HG02642 (cell line): ENCODE results near the gene CAMK2G.
A peak's percentile ranks its signal among the peaks of the same experiment; 100 is the strongest.

Source experiments
- ATAC-seq: cut with Tn5 transposase; IDR thresholded peaks from one replicate; pipeline ENCODE4 v1.9.1; 2021; ENCODE audit warnings: mild to moderate bottlenecking; ENCODE audit not compliant: unreplicated experiment, poor library complexity

CAMK2G gene

DNA sequence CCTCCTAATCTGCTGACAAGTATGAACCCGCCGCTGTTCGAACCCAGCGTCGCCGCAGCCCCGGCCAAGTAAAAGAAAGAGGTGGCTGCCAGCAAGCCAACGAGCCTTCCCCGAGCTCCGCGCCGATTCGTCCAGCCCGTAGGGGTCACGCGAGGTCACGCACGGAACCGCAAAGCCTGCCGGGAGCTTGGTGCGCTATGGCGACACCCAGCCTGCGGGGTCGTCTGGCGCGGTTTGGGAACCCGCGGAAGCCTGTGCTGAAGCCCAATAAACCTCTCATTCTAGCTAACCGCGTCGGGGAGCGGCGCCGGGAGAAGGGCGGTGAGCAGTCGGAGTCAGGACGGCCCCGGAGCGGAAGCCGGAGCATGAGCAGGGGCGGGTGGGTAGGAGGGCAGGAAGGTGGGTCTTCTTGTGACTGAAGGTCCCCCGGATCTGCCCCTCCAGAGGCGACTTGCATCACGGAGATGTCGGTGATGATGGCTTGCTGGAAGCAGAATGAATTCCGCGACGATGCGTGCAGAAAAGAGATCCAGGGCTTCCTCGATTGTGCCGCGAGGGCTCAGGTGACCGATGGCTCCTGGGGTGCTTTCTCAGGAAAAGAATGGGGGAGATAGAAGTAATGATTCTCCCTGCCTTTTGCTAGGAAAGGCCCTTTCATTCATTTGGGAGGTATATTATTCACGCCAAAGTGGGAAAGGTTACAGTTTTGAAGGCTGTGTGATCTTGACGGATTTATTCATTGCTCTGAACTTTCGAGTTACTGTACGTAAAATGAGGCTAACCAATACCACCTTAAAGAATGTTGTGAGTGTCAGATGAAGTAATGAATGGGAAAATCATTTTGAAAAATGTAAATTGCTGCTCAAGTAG is 92.2 kb downstream of the CAMK2G start, which contains the start of gene CHCHD1:
Gene CHCHD1 (plus strand): TSS at position 170 of the 870 bp plus-strand sequence. CDS start 28 bp downstream, at position 198.
- ATAC-seq, result peak; percentile 69

DNA sequence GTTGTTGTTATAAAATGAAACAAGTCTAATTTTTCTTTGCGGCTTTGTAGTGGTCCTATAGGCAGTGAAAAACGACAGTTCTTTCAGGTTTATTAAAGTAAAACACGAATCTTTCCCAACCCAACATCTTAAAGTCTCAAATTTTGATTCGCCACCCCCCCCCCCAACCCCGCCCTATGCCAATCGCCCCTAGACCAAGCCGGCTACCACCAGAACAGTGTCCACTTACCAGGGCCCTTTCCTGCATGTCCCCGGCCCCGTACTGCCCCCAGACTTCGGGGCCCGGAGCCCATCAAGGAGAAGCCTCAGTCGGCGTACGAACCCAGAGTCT is 92.8 kb downstream of the CAMK2G start:
- no peak for ATAC-seq

DNA sequence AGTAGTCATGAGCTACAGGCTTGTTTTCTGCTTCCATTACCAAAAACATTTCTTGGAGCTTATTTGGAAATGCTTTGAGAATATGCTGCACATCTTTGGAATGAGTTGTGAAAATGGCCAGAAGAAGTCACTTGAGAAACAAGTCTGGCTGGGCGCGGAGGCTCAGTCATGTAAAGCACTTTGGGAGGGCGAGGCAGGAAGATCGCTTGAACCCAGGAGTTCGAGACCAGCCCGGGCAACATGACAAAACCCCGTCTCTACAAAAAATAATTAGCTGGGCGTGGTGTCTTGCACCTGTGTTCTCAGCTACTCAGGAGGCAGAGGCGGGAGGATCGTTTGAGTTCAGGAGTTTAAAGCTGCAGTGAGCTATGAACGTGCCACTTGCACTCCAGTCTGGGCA is 93.4 kb downstream of the CAMK2G start:
- no peak for ATAC-seq

DNA sequence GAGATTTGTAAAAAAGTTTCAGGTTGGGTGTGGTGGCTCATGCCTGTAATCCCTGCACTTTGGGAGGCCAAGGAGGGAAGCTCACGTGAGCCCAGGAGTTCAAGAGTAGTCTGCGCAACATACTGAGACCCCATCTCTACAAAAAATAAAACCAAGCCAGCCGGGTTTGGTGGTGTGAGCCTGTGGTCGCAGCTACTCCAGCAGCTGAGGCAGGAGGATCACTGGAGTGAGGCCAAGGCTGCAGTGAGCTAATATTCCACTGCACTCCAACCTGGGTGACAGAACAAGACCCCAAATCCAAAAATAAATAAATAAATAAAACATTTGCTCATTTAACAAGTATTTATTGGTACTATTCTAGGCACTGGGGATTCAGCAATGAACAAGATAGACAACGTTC is 94.1 kb downstream of the CAMK2G start:
- ATAC-seq, result no peak

DNA sequence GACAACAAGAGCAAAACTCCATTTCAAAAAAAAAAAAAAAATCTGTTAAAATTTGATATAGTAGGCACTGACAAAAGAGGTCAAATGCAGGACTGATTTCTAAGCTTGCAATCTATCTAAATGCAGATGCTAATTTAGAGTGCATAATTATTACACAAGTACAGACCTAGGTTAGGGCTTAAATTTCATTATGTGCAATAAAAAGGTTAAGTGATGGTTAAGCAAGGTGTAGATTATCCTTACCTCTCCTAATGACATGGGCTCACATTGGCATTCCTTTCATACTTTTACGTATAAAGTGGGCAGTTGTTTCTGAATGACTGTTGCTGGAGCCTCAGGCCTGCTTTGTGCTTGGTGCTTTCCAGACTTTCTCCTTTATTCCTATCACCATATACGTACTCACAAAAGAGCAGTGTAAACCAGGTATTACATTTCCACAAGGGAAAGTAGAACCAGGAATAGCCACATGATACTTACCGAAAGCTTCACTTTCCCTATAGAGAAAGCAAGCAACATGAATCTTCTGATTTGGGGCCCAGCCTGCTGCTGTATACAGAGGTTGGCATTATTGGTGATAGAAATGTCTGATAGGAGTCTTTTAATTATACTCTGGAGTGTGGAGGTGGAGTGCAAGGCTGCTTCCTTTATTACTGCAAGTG is 94.7 kb downstream of the CAMK2G start:
- ATAC-seq, result no peak

DNA sequence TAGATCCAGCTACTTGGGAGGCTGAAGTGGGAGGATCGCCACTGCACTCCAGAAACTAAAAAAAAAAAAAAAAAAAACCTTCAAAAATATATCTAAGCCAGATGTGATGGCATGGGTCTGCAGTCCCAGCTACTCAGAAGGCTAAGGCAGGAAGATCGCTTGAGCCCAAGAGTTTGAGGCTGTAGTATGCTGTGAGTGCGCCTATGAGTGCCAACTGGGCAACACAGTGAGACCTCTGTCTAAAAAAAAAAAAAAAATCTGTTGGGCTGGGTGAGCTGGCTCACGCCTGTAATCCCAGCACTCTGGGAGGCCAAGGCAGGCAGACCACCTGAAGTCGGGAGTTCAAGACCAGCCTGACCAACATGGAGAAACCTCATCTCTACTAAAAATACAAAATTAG is 95.3 kb downstream of the CAMK2G start:
- ATAC-seq, result no peak

DNA sequence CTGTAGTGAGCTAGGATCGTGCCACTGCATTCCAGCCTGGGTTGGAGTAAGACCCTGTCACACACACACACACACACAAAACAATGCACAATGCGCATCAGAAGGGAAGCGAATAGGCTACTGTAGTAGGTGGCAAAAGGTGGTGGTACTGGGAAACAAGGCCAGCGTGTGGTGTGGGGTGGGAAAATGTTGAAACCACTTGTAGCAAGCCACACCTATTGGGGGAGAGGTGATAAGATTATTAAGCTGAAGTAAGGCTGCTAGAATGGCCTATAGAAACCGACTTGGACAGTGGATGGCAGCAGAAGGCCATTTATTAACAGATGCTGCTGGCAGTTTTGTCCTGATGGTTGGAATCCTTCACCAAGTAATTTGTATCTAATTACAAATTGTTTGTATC is 99.7 kb downstream of the CAMK2G start:
- ATAC-seq, result no peak

DNA sequence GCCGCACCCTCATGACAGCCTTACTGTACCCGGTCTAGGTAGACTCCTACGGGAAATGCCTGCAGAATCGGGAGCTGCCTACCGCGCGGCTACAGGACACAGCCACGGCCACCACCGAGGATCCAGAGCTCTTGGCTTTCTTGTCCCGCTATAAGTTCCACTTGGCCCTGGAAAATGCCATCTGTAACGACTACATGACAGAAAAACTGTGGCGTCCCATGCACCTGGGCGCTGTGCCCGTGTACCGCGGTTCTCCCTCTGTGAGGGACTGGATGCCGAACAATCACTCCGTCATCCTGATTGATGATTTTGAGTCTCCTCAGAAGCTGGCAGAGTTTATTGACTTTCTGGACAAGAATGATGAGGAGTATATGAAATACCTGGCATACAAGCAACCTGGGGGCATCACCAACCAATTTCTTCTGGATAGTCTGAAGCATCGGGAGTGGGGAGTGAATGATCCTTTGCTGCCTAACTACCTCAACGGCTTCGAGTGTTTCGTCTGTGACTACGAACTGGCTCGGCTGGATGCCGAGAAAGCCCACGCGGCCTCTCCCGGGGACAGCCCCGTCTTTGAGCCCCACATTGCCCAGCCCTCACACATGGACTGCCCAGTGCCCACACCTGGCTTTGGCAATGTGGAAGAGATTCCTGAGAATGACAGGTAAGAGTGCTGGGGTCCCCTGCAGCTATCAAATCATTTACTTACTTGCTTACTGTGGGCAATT is 101.0 kb downstream of the CAMK2G start:
- no peak for ATAC-seq

DNA sequence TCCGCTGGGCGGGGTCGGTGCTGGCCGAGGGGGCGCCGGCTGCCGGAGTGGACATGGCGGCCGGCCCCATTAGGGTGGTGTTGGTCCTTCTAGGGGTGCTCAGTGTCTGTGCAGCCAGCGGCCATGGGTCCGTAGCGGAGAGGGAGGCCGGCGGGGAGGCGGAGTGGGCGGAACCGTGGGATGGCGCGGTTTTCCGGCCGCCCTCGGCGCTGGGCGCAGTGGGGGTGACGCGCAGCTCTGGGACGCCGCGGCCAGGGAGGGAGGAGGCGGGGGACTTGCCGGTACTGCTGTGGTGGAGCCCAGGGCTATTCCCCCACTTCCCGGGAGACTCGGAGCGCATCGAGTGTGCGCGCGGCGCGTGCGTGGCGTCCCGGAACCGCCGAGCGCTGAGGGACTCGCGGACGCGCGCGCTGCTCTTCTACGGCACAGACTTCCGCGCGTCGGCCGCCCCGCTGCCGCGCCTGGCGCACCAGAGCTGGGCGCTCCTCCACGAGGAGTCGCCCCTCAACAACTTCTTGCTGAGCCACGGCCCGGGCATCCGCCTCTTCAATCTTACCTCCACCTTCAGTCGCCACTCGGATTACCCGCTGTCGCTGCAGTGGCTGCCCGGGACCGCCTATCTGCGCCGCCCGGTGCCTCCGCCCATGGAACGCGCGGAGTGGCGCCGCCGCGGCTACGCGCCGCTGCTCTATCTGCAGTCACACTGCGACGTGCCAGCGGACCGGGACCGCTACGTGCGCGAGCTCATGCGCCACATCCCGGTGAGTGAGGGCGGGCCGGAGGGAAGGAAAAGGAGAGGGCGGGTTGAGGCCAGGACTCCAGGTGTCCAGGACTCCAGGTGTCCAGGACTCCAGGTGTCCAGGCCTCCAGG is 101.8 kb downstream of the CAMK2G start:
- ATAC-seq, result peak; percentile 67

DNA sequence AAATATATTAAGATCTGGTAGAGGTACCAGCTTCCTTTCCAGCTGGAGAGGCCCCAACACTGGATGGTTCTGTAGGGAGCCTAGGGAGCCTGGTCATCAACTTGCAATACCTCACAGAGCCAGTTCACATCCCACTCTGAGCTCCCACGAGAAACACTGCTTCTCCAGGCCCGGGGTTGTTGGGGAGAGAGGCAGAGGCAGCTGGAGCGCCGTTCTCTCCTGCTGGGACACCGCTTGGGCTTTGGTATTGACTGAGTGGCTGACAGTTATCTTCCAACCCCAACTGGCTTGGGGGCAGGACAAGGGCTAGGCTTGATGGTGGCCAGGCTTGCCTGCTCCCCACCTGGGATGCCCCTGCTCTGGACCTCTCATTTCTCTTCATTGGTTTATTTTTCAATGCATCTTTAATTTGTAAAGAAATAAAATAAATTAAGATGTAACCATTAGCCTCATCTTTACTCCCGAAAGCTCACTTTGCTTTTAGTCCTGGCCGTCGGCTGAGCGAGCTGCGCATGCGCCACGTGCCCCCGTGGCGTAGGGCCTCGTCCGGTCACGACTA is 102.6 kb downstream of the CAMK2G start:
- ATAC-seq, result peak; percentile 57

DNA sequence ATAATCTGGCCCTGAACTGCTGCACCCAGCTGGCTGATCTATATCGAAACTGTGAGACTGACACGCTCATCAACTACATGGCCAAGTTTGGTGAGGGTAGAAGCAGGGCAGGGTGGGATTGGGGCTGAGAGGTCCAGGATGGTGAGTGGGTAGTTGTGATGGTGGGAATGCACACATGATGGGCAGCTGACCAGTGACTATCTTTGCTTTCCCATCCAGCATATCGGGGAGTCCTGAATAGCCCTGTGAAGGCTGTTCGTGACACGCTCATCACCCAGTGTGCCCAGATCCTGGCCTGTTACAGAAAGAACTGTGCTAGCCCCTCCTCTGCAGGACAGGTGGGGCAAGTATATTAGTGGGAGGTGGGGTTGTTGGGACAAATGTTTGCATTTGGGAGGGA is 105.0 kb downstream of the CAMK2G start:
- no peak for ATAC-seq

DNA sequence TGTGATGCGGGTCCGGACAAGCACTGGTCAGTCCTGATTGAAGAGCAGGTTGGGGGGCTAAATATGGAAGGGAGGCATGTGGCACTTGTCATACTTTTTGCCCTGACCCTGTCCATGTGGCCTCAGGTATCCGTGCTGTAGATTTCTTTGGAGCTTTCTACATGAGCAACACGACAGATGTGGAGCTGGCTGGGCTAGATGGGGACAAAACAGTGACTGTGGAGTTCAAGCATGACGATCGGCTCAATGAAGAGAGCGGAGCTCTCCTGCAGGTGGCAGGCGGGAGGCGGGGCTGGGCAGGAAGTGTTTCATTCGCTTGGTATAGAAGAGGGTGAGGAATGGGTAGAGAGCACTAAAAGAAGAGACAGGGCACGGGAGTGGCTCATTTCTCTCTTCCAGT is 105.5 kb downstream of the CAMK2G start:
- no peak for ATAC-seq

DNA sequence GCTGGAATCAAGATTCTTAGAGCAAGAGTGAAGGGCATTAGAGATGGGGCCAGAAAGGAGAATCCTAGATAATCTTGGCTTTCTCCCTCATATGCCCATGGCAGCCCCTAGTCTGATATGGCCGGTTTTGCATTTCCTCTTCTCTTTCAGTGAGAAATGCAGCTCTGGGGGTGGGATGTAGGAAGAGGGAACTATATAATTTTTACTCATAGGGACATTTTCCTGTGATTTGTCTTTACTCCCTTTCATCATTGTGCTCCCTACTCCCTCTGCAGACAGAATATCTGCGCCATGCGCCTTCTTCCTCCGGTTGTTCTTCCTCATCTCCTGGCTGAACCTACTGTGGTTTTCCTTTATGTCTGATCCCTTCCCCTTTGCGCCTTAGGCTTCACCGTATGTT is 109.3 kb downstream of the CAMK2G start:
- no peak for ATAC-seq

DNA sequence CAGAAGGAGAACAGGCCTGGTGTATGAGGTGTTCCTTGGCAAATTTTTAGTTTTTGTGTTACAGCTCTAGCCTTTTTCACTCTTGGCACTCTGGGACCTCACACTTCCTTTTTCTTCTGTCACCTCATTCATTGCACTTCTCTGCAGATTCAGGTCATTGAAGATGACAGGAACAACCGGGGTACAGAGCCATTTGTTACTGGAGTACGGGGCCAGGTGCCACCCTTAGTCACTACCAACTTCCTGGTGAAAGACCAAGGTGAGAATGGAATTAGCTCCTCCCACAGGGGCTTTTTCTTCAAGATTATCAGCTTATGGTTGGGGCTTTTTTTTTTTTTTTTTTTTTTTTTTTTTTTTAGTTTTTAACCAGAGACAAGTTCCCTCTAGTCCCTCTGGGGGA is 111.0 kb downstream of the CAMK2G start:
- ATAC-seq, result no peak

DNA sequence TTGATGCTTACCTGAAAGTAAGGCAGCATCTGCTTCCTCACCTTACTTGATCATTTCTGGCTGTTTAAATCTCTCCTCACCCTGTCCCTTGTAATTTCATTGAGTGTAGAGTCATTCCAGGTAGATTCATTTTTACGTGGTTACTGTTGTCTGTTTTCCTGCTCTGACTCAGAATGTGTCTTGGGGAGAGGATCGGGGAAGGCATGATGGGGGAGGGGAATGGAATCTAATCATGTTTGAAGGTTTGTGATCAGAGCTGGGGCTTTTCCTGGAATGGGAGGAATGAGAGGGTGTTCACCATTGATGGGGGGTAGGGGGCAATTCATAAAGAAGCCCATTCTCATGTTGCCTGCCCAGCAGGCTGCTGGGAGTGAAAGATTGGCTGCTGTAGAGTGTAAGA is 111.4 kb downstream of the CAMK2G start:
- ATAC-seq, result no peak
